Measurements from ENCODE around the gene TATDN2. TPM values are rescaled to one million over a fixed set of nuclear protein-coding genes. Genes with fewer than 3 reads are reported as not detected.
"Not testable (repeated sequence)": the region's sequence is repeated elsewhere in the genome, so short reads cannot be mapped to it uniquely, and the experiment has no call there.

The TATDN2 gene
- total RNA-seq, 1 experiment from 2014 or later: 34.2 TPM

DNA sequence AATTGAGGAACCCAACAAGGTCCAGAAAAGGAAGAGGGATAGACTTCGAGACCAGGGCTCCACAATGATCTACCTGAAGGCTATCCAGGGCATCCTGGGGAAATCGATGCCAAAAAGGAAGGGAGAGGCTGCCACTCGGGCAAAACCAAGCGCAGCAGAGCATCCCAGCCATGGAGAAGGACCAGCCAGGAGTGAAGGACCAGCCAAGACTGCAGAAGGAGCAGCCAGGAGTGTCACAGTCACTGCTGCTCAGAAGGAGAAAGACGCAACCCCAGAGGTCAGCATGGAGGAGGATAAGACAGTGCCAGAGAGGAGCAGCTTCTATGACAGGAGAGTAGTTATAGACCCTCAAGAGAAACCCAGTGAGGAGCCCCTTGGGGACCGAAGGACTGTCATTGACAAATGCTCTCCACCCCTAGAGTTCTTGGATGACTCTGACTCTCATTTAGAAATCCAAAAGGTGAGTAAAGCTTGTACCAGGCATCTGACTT is 12.0 kb downstream of the TATDN2 start:
- H3K36me3 Mint-ChIP-seq (ENCODE audit: insufficient read depth, unreplicated experiment): peaks cover 63% of the 10 kb centered on the region
- BruUV-seq (replicated peaks): no TSS peak
- no peak overlapping the region for H3K27ac Mint-ChIP-seq (ENCODE audit: unreplicated experiment)
- no peak for DNase-seq
- intact Hi-C loops (cut with micrococcal nuclease; ENCODE audit: unreplicated experiment): no loop called here
- TF ChIP-seq, protein P1, sequence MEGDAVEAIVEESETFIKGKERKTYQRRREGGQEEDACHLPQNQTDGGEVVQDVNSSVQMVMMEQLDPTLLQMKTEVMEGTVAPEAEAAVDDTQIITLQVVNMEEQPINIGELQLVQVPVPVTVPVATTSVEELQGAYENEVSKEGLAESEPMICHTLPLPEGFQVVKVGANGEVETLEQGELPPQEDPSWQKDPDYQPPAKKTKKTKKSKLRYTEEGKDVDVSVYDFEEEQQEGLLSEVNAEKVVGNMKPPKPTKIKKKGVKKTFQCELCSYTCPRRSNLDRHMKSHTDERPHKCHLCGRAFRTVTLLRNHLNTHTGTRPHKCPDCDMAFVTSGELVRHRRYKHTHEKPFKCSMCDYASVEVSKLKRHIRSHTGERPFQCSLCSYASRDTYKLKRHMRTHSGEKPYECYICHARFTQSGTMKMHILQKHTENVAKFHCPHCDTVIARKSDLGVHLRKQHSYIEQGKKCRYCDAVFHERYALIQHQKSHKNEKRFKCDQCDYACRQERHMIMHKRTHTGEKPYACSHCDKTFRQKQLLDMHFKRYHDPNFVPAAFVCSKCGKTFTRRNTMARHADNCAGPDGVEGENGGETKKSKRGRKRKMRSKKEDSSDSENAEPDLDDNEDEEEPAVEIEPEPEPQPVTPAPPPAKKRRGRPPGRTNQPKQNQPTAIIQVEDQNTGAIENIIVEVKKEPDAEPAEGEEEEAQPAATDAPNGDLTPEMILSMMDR (IDR thresholded peaks at IDR 0.05; ENCODE audit: unreplicated experiment): no peak
- CTCF ChIA-PET: interaction anchor here (0.7 kb wide), 1 partner anchor 157 kb away, joined by 3 read pairs; no protein-coding TSS in a partner anchor
- no peaks in the 10 kb centered on the region for H3K27me3 Mint-ChIP-seq (ENCODE audit: unreplicated experiment)
- no peaks in the 10 kb centered on the region for H3K4me1 Mint-ChIP-seq (ENCODE audit: low read depth, unreplicated experiment)
- H3K4me3 Mint-ChIP-seq (ENCODE audit: low read depth, unreplicated experiment): no peak overlapping the region
- H3K9me3 Mint-ChIP-seq (ENCODE audit: low read depth, unreplicated experiment): no peaks in the 10 kb centered on the region

GRCh38 chr3:10262027-10262426 is 13.8 kb downstream of the TATDN2 start:
- no peak overlapping the region for H3K27ac Mint-ChIP-seq (ENCODE audit: unreplicated experiment)
- H3K4me3 Mint-ChIP-seq (ENCODE audit: low read depth, unreplicated experiment): no peak overlapping the region
- H3K9me3 Mint-ChIP-seq (ENCODE audit: low read depth, unreplicated experiment): no peaks in the 10 kb centered on the region
- no peak for DNase-seq
- TF ChIP-seq, protein P1 (IDR thresholded peaks at IDR 0.05; ENCODE audit: unreplicated experiment): no peak
- no peaks in the 10 kb centered on the region for H3K4me1 Mint-ChIP-seq (ENCODE audit: low read depth, unreplicated experiment)
- no TSS peak for BruUV-seq (replicated peaks)
- no peaks in the 10 kb centered on the region for H3K27me3 Mint-ChIP-seq (ENCODE audit: unreplicated experiment)
- intact Hi-C loops (cut with micrococcal nuclease; ENCODE audit: unreplicated experiment): no loop called here
- H3K36me3 Mint-ChIP-seq (ENCODE audit: insufficient read depth, unreplicated experiment): peaks cover 55% of the 10 kb centered on the region
- CTCF ChIA-PET: interaction anchor here (0.7 kb wide), 2 partner anchors 298 to 349 kb away, joined by 3 read pairs; no protein-coding TSS in a partner anchor

GRCh38 chr3:10263646-10264363 is 15.5 kb downstream of the TATDN2 start:
- peaks cover 55% of the 10 kb centered on the region for H3K36me3 Mint-ChIP-seq (ENCODE audit: insufficient read depth, unreplicated experiment)
- H3K9me3 Mint-ChIP-seq (ENCODE audit: low read depth, unreplicated experiment): no peaks in the 10 kb centered on the region
- intact Hi-C loops (cut with micrococcal nuclease; ENCODE audit: unreplicated experiment): no loop called here
- CTCF ChIA-PET: no interaction called here
- H3K27me3 Mint-ChIP-seq (ENCODE audit: unreplicated experiment): no peaks in the 10 kb centered on the region
- DNase-seq: peak; percentile 24
- TF ChIP-seq, protein P1 (IDR thresholded peaks at IDR 0.05; ENCODE audit: unreplicated experiment): peak; percentile 33
- no peaks in the 10 kb centered on the region for H3K4me1 Mint-ChIP-seq (ENCODE audit: low read depth, unreplicated experiment)
- H3K27ac Mint-ChIP-seq (ENCODE audit: unreplicated experiment): no peak overlapping the region
- H3K4me3 Mint-ChIP-seq (ENCODE audit: low read depth, unreplicated experiment): no peak overlapping the region
- no TSS peak for BruUV-seq (replicated peaks)

DNA sequence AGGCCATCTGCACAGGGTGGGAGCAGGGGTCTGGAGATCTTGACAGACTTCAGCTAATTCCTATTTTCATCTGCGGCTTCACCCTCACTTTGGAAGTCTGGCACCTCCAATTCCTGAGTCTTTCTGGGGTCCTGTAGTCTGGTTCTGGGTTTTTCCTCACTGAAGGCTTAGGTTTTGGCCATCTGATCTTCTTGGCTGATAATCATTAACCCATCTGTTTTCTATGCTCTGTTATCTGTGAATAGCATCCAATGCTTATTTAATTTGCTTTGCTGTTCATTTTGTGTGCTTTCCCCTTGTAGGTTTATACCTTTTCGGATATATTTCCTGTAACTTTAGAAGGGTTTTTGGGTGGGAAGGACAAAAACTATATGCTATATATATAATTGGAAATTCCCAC is 17.6 kb downstream of the TATDN2 start:
- H3K4me1 Mint-ChIP-seq (ENCODE audit: low read depth, unreplicated experiment): no peaks in the 10 kb centered on the region
- H3K27me3 Mint-ChIP-seq (ENCODE audit: unreplicated experiment): no peaks in the 10 kb centered on the region
- intact Hi-C loops (cut with micrococcal nuclease; ENCODE audit: unreplicated experiment): no loop called here
- BruUV-seq (replicated peaks): no TSS peak
- H3K36me3 Mint-ChIP-seq (ENCODE audit: insufficient read depth, unreplicated experiment): peaks cover 55% of the 10 kb centered on the region
- no peak for DNase-seq
- no peak overlapping the region for H3K27ac Mint-ChIP-seq (ENCODE audit: unreplicated experiment)
- TF ChIP-seq, protein P1 (IDR thresholded peaks at IDR 0.05; ENCODE audit: unreplicated experiment): no peak
- CTCF ChIA-PET: no interaction called here
- no peaks in the 10 kb centered on the region for H3K9me3 Mint-ChIP-seq (ENCODE audit: low read depth, unreplicated experiment)
- H3K4me3 Mint-ChIP-seq (ENCODE audit: low read depth, unreplicated experiment): no peak overlapping the region

- CTCF ChIA-PET: interaction anchor here (0.6 kb wide), 1 partner anchor 16 kb away, joined by 3 read pairs; no protein-coding TSS in a partner anchor
- H3K27me3 Mint-ChIP-seq (ENCODE audit: unreplicated experiment); H3K4me3 Mint-ChIP-seq (ENCODE audit: low read depth, unreplicated experiment); DNase-seq; H3K27ac Mint-ChIP-seq (ENCODE audit: unreplicated experiment); BruUV-seq (replicated peaks); intact Hi-C loops (cut with micrococcal nuclease; ENCODE audit: unreplicated experiment); H3K4me1 Mint-ChIP-seq (ENCODE audit: low read depth, unreplicated experiment); H3K9me3 Mint-ChIP-seq (ENCODE audit: low read depth, unreplicated experiment): not testable (repeated sequence)
- H3K36me3 Mint-ChIP-seq (ENCODE audit: insufficient read depth, unreplicated experiment): peaks cover 51% of the 10 kb centered on the region
These were observed 18.7 kb downstream of the TATDN2 start for GRCh38 chr3:10266936-10267335.
